MG63 (cell line): ENCODE results near the gene TTC7B. TPM values are rescaled to one million over a fixed set of nuclear protein-coding genes. Genes with fewer than 3 reads are reported as not detected.

ENCODE experiments used
- DNase-seq: peaks from one replicate; pipeline ENCODE4 v3.0.0-alpha.2; 2020
- H3K27me3 ChIP-seq: fragments of 250-450 bp; sonication (Bioruptor Pico); 2 replicates; pipeline ENCODE4 v1.5.1; 2020; ENCODE audit warnings: mild to moderate bottlenecking, moderate library complexity
- H3K36me3 ChIP-seq: fragments of 250-450 bp; sonication (Bioruptor Pico); 2 replicates; pipeline ENCODE4 v1.5.1; 2020; ENCODE audit warnings: mild to moderate bottlenecking, moderate library complexity
- H3K4me3 ChIP-seq: fragments of 250-450 bp; sonication (Bioruptor Pico); 2 replicates; pipeline ENCODE4 v1.5.1; 2020; ENCODE audit warnings: mild to moderate bottlenecking, moderate library complexity
- H3K9me3 ChIP-seq: fragments of 250-450 bp; sonication (Bioruptor Pico); 2 replicates; pipeline ENCODE4 v1.5.1; 2020; ENCODE audit warnings: mild to moderate bottlenecking, moderate library complexity
- total RNA-seq: library from RNA; depleted of rRNA; stranded (reverse); fragments of >200 nt; shearing (Covaris generic); gene quantifications from 2 replicates; pipeline ENCODE4 v1.2.3, GENCODE V29; 2014; ENCODE audit warnings: low replicate concordance

Gene TTC7B
- total RNA-seq, 1 experiment from 2014 or later: 30.0 TPM

DNA sequence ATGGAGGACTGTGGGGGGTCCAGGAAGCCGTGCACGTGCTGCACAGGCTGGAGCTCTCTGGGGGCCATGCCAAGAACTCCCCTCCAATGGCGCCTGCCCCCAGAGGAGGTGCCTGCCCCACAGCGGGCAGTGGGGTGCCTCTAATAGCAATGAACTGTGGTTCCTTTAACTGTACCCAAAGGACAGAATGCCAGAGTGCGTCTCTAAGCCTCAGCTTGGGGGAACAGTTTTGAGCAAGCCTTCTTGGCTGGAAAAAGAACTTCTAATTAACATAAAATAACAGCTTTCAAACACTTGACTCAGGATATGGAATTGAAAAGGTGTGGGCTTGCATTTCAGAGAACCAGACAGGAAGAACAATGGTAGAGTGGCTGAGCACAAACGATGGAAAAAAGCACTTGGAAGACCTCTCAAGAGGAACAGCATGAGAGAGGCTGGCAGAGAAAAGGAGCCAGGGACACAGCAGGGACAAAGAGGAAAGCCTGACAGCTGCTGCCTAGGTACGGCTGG, 195.6 kb downstream of the TTC7B start:
- DNase-seq: no peak
- Histone ChIP-seq H3K36me3 (no peaks in the 10 kb centered on the region), H3K27me3 (no peaks in the 10 kb centered on the region), H3K9me3 (no peaks in the 10 kb centered on the region), H3K4me3 (no peak overlapping the region)

DNA sequence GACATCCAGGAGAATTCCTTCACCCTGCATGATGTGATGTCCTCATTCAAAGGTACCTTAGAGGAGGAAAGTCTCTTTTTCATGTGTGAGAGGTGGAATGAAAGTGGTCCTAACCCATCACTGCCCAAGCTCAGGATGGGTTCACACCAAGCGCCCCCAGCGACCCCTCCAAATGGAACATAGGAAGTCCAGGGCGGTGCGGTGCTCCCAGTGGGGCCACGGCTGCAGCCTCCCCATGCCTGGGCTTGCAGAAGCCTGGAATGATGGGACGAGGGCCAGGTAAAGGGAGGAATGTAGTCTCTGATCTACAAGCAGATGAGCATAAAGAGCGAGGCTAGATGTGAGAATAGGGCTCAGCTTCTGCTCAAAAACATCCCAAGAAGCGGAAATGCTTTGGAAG, 196.3 kb downstream of the TTC7B start:
- Histone ChIP-seq H3K36me3 (no peaks in the 10 kb centered on the region), H3K9me3 (no peaks in the 10 kb centered on the region)

DNA sequence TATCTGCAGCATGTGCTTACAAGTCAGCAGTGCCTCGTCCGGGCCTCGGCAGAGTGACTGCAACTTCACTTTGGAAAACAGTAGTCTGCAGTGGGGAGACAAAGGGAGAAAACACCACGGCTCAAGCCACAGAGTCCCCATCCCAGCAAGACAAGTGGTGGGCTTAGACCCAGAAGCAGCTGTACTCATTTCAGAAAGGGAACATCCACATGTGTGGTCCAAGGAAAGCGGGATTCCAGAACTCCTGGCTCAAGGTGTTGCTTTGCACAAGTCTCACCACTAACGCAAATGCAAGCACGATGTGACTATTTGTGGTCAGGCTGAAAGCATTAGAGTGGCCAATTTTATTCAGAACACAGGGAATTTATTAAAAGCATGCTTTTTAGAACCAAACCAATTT, 198.3 kb downstream of the TTC7B start:
- H3K9me3 ChIP-seq: no peaks in the 10 kb centered on the region
- no peaks in the 10 kb centered on the region for H3K27me3 ChIP-seq
- DNase-seq: no peak
- no peaks in the 10 kb centered on the region for H3K36me3 ChIP-seq
- H3K4me3 ChIP-seq: no peak overlapping the region

More for the DNA sequence above, 196.3 kb downstream of the TTC7B start:
- no peak for DNase-seq
- Histone ChIP-seq H3K4me3 (no peak overlapping the region), H3K27me3 (no peaks in the 10 kb centered on the region)

DNA sequence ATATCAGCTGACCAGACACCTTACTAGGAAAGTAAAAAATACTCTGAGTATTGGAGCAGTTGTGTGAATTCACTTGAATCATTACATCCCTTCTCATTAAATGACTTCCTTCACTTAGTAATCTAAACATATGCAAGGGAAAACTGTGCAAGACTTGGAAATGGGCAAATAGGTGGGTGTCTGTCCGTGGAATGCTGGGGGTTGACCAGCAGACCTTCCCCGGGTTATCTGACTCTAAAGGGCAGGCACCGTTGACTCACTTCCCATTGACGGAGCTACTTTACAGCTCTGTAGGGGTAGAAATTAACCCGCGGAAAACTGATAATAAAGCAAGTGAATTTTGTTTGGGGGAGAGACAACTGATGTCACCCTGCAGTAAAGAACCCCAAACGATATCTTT, 199.3 kb downstream of the TTC7B start:
- DNase-seq: no peak

DNA sequence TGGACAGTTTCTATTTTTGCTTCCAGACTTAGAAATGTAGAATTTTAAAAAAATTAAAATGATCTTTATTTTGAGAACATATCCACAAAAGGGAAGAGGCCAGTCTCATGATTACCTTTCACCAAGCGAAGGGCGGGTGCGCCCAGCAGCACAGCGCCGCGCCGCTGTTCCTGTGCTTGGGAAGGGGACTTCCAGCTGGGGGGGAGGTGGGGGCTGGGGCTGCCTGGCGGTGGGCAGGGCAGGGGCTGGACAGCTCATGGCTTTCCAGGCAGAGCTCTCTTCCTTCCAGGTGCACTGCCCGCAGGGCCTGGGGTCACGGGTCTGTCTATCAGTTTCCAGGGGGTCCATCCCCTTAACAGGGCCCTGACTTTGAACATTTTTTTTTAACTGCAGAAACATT, 199.9 kb downstream of the TTC7B start:
- Histone ChIP-seq H3K27me3 (no peaks in the 10 kb centered on the region), H3K36me3 (no peaks in the 10 kb centered on the region), H3K4me3 (no peak overlapping the region), H3K9me3 (no peaks in the 10 kb centered on the region)
- no peak for DNase-seq

More for the DNA sequence above, 199.3 kb downstream of the TTC7B start:
- no peaks in the 10 kb centered on the region for H3K27me3 ChIP-seq
- H3K9me3 ChIP-seq: no peaks in the 10 kb centered on the region
- no peak overlapping the region for H3K4me3 ChIP-seq
- H3K36me3 ChIP-seq: no peaks in the 10 kb centered on the region

DNA sequence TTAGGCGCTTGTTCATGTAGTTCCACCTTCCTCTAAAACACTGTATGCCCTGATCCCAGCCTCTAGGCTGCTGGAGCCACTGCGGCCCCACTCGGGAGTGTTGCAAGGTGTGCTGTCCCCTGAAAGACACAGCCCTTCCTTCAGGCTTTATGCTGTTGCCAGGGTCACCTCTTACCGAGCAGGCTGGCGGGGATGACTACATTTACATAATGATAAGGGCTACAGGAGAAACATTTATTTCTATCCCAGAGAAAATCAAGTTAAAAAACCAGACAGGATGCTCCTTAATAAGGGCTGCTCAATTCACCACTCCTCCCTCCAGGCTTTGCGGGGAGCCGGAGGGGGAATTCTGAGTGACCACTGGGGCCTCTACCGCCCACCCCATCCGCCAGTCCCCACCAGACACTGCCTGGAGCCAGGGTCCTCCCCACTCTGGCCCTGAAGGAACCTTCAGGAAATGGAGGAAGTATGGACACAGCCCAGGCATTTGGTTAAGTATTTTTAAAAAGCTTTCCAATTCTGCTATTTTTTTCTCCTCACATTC, 200.6 kb downstream of the TTC7B start:
- Histone ChIP-seq H3K36me3 (no peaks in the 10 kb centered on the region), H3K27me3 (no peaks in the 10 kb centered on the region), H3K4me3 (no peak overlapping the region), H3K9me3 (no peaks in the 10 kb centered on the region)
- DNase-seq: no peak

DNA sequence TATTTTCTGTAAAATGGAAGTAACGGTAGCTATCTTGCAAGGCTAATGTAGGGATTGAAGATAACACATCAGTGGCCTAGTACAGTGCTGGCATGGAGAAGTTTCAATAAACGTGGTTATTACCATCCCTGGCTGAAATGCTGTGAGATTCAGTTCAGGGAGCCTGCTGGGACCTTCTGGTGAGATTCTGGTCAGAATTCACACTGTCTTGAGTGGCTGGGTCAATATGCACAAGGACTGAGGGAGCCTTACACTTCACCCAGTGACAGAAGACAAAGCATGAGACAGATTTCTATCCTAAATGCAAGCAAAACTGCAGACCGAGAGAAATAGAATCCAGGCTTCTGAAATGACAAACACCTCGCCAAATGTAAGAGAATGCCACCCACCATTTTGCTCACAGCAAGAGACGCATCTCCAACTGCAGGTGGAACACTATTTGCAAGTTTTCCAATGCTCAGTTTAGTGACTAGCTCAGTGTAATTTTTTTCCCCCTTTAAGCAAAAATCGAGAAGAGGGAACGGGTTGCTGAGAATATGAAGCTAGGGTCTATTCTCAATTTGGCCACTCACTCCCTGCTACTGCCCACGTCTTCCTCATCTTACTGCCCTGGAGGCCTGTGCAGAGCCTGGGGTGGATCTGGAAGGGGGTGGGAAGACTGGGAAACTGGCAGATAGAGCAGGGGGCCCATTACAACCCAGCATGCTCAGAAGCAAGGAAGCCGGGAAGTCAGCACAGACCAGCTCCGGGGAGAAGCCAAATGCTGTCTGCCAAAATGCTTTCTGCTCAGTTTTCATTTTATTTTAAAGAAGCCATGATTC, 201.3 kb downstream of the TTC7B start:
- H3K4me3 ChIP-seq: no peak overlapping the region
- no peaks in the 10 kb centered on the region for H3K27me3 ChIP-seq
- H3K36me3 ChIP-seq: no peaks in the 10 kb centered on the region
- no peak for DNase-seq
- H3K9me3 ChIP-seq: no peaks in the 10 kb centered on the region

DNA sequence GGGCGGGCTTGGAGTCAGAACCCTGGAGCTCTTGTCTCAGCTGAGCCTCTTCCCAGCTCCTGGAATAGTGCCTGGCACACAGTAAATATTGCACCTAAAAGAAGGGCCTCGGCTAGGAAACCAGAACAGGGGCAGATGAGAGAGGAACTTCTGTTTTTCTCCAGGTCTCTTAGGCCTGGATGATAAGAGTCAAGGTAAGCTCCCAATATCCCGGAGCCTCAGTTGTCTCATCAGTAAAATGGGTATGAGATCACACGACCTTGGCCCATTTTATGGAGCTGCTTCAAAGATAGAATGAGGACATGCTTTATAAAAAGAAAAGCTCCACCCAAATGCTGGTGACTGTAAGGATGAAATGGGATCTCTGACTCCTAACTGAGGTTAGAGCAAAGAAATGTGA, 202.2 kb downstream of the TTC7B start:
- no peak for DNase-seq
- Histone ChIP-seq H3K27me3 (no peaks in the 10 kb centered on the region), H3K9me3 (no peaks in the 10 kb centered on the region), H3K4me3 (no peak overlapping the region), H3K36me3 (no peaks in the 10 kb centered on the region)

DNA sequence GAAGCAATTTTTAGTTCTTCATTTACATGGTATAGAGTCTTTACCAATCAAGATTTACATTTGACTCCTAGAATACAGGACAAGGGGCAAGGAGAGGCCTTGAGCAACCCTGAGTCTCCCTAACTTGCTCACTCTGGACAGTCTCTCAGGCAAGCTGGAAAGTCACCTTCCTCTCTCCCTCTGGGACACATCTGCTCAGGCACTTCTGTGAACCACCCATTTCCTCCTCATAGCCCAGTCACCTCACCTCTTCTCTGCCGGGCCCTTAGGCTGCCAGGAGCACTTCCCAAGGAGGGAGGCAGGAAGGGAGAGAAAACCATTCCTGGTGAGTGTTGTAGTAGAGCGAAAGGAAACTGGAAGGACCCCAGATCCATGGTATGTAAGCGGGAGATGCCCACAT, 202.8 kb downstream of the TTC7B start:
- DNase-seq: no peak
- no peaks in the 10 kb centered on the region for H3K36me3 ChIP-seq
- no peaks in the 10 kb centered on the region for H3K27me3 ChIP-seq
- no peak overlapping the region for H3K4me3 ChIP-seq
- H3K9me3 ChIP-seq: no peaks in the 10 kb centered on the region

DNA sequence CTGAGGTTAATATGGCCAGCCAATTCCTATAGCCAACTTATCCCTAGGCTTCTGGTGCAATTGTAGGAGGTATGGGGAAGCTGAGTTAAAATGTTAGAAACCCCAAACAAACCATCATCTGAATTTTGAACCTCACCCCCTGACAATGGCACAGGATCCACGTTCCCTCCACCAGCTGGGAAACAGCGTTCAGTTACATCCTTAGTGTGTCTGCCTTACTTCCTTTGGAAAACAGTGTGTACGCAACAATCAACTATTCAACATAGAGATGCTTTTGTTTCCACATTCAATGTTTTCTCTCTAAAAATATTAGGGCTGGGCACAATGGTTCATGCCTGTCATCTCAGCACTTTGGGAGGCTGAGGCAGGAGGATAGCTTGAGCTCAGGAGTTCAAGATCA, 203.4 kb downstream of the TTC7B start:
- no peaks in the 10 kb centered on the region for H3K36me3 ChIP-seq
- no peak overlapping the region for H3K4me3 ChIP-seq
- no peaks in the 10 kb centered on the region for H3K9me3 ChIP-seq
- DNase-seq: no peak
- no peaks in the 10 kb centered on the region for H3K27me3 ChIP-seq

DNA sequence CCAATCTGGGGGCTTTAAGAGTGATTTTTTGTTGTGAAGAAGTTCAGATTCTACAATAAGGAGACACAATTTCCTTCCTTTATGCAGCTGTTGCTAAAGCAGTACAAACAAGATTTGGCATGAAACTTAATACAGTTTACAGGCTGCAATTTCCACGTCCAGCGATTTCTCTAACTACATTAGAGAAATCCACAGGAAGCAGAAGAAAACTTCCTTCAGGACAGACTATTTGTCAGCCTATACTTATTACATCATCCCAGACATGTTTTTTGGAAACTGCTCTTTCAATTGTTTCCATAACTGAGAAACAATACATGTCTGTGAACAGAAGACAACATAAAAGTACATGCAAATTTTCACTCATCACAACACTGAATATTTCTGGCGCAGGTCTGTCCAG, 204.3 kb downstream of the TTC7B start:
- Histone ChIP-seq H3K36me3 (no peaks in the 10 kb centered on the region), H3K27me3 (no peaks in the 10 kb centered on the region), H3K4me3 (no peak overlapping the region), H3K9me3 (no peaks in the 10 kb centered on the region)
- no peak for DNase-seq

DNA sequence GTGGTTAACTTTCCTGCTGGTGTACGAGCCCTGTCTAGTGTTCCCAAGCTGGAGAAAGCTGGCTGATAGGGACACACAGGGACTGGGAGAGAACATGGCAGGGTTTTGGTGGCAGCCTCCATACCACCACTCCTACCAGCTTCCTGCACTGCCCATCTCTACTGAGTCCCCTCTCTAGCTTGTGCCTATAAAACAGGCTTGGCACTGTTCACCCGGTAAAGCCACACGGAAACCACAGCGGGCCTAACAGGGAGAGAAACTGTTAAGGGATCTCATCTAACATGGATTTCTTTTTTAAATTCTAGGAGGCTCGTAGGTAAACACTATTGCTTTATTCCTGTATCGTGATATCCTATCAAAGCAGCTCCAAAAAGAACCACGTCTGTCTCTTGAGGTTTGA, 204.7 kb downstream of the TTC7B start:
- no peaks in the 10 kb centered on the region for H3K36me3 ChIP-seq
- no peaks in the 10 kb centered on the region for H3K9me3 ChIP-seq
- DNase-seq: no peak
- H3K27me3 ChIP-seq: no peaks in the 10 kb centered on the region
- H3K4me3 ChIP-seq: no peak overlapping the region

DNA sequence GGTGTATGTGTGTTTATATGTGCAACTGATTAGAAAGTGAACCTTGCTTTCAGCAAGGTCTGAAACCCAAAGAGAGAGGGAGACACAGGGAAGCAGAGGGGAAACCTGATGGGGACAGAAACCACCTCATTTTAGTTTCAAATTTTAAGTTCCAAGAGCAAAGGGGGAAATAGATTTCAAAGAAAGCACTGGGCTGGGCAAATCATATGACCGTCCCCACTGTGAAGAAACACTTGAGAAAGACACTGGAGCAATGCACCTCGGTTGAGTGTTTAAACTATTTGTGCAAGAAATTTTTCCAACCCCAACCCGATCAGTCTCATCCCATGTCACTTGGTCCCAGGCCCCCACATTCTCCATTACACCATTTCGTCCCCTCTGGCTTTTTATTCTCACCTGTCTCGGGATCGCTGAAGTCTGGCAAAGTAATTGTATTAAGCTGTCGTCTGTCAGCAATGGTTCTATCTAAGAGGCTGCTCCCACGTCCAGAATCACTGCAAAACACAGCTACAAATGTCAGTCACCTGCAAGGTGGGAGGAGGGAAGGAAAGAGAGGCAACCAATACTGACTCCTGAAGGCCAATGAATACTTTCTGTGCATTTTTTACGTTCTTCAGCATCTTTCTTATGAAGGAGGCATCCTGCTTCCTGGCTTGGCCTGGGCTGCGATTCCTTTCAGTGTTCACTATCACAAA, 205.7 kb downstream of the TTC7B start:
- Histone ChIP-seq H3K27me3 (no peaks in the 10 kb centered on the region), H3K9me3 (no peaks in the 10 kb centered on the region), H3K36me3 (no peaks in the 10 kb centered on the region), H3K4me3 (no peak overlapping the region)
- DNase-seq: no peak

DNA sequence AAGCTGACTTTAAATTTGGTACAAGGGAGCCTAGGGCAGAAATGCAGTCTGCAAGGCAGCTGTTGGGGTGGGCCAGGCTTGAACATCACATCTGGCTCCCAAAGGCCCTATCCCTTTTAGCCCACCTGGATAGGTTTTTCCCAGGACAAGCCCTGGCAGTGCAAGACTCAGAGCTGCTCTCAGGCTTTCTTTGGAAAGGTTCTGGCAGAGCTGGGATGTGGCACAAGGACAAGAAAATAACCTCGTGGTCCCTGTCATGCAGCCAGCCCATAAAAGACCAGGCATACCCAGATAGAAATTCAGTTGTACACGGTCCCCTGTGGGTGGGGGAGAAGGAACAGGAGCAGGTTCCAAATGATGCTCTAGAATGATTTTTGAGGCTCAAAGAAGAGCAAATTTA, 206.9 kb downstream of the TTC7B start:
- Histone ChIP-seq H3K4me3 (no peak overlapping the region), H3K9me3 (no peaks in the 10 kb centered on the region), H3K36me3 (no peaks in the 10 kb centered on the region), H3K27me3 (no peaks in the 10 kb centered on the region)
- no peak for DNase-seq

DNA sequence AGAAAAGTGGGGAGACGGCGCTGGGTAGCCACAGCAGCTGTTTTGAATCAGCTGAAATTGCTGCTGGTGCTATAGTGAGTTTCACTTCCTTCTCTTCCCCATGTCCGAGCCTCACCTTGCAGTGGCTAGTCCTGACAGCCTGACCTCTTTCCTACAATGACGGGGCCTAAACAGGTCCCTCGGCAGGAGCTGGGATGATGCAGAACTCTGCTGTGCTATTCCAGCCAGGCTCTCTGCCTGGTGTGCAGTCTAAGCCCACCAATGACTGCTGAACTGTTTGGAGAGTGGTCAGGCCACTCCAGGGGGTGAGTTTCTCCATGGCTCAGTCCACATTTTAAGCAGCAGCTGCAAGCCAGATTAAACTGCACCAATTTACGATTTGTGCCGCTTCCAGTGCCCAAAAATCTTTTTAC, 207.3 kb downstream of the TTC7B start:
- Histone ChIP-seq H3K27me3 (no peaks in the 10 kb centered on the region), H3K4me3 (no peak overlapping the region), H3K36me3 (no peaks in the 10 kb centered on the region), H3K9me3 (no peaks in the 10 kb centered on the region)
- DNase-seq: no peak

DNA sequence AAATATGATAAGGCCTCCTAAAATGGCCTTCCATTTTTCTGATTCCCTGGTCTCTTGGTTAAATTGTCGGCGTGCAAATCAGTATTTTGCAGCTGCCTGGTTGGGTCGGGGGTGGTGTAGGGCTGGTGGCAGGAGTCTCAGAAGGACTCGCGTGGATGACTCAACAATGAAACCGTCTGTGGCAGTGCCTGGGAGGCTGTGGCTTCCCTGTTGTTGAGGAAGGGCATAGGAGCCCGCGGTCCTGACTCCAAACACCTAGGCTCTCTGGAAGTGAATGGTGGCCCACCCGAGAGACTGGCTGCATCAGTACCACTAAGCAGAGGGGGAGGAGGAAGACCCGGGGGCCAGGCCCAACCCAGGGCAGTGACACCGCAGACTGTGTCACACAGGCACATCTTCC, 207.9 kb downstream of the TTC7B start:
- H3K4me3 ChIP-seq: no peak overlapping the region
- no peaks in the 10 kb centered on the region for H3K36me3 ChIP-seq
- no peaks in the 10 kb centered on the region for H3K27me3 ChIP-seq
- no peaks in the 10 kb centered on the region for H3K9me3 ChIP-seq
- no peak for DNase-seq

DNA sequence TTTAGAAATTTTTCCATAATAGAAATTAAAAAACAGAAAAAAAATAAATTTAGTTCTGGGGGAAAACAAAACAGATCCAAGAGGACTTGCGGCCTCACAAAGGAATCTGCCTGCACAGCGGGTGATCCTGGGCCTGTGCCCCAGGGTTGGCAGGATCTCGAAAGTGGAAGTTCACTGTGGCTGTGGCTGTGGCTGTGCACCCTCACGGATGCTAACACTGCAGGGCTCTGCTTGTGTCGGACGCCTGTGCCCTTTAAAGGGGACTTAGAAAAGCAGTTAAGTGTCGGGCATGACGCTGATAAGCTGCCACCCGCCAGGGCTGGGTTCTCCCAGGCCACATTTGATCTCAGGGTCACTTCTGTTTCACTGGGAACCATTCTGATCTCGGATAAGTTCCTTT, 209.1 kb downstream of the TTC7B start:
- H3K36me3 ChIP-seq: no peaks in the 10 kb centered on the region
- H3K9me3 ChIP-seq: no peaks in the 10 kb centered on the region
- no peaks in the 10 kb centered on the region for H3K27me3 ChIP-seq
- peak; percentile 23 for DNase-seq
- no peak overlapping the region for H3K4me3 ChIP-seq

DNA sequence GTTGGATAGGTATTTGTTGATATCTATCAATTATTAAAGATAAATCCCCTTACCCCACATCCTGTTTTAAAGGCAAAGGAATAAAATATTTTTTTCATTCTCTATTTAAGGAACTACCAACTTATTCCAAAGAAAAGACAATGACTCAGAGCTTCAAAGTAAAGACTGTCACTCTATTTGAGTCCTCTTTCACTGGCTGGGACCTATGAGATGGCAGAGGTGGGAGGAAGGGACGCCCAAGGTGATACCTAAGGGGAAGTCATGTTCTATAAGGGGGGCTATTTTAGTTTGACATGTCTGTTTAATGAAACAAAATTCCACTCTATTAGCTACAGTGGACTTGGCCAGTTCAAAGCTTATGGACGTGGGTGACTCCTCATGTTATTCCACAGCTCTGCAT, 209.8 kb downstream of the TTC7B start:
- Histone ChIP-seq H3K27me3 (no peaks in the 10 kb centered on the region), H3K4me3 (no peak overlapping the region), H3K9me3 (no peaks in the 10 kb centered on the region), H3K36me3 (no peaks in the 10 kb centered on the region)
- no peak for DNase-seq
